NCI-H1694 treated with DMSO at 0.1 percent for 48 hours (cell line): ENCODE data around the gene SKAP2.

Experiments used
- DNase-seq: peaks from one replicate; lab custom pipeline; 2025; lab: John Stamatoyannopoulos, UW

SKAP2 gene

GRCh38 chr7:26864309-26865093 lies at the start of gene SKAP2:
Gene SKAP2, minus strand, starts transcription at chr7:26864590. Its CDS starts 161 bp downstream, at chr7:26864429.
- DNase-seq: peak; percentile 98

- no peak for DNase-seq
These were observed 48.6 kb upstream of the SKAP2 start for GRCh38 chr7:26912933-26913536.

GRCh38 chr7:26912338-26912737 lies 47.9 kb upstream of the SKAP2 start:
- DNase-seq: no peak

GRCh38 chr7:26910221-26910620 lies 45.8 kb upstream of the SKAP2 start:
- DNase-seq: no peak

GRCh38 chr7:26900251-26900650 lies 35.9 kb upstream of the SKAP2 start:
- DNase-seq: peak; percentile 10

- DNase-seq: no peak
These were observed 35.1 kb upstream of the SKAP2 start for GRCh38 chr7:26899519-26899918.

- no peak for DNase-seq
These were observed 34.5 kb upstream of the SKAP2 start for GRCh38 chr7:26898891-26899290.

- no peak for DNase-seq
These were observed 33.5 kb upstream of the SKAP2 start for GRCh38 chr7:26897928-26898327.

- DNase-seq: no peak
These were observed 27.3 kb upstream of the SKAP2 start for GRCh38 chr7:26891400-26892350.

- DNase-seq: no peak
These were observed 16.5 kb upstream of the SKAP2 start for GRCh38 chr7:26880852-26881251.

- no peak for DNase-seq
These were observed 15.3 kb upstream of the SKAP2 start for GRCh38 chr7:26879671-26880070.

- no peak for DNase-seq
These were observed 4.6 kb upstream of the SKAP2 start for GRCh38 chr7:26868841-26869495.

GRCh38 chr7:26865094-26865388 lies 651 bp upstream of the SKAP2 start:
- no peak for DNase-seq

- DNase-seq: peak; percentile 54
These were observed 677 bp downstream of the SKAP2 start for GRCh38 chr7:26863518-26864308.

GRCh38 chr7:26862834-26863233 lies 1.6 kb downstream of the SKAP2 start:
- DNase-seq: no peak

- no peak for DNase-seq
These were observed 3.3 kb downstream of the SKAP2 start for GRCh38 chr7:26861050-26861449.

GRCh38 chr7:26860361-26860760 lies 4.0 kb downstream of the SKAP2 start:
- peak; percentile 8 for DNase-seq

- DNase-seq: no peak
These were observed 4.7 kb downstream of the SKAP2 start for GRCh38 chr7:26859720-26860119.

- DNase-seq: no peak
These were observed 5.7 kb downstream of the SKAP2 start for GRCh38 chr7:26858735-26859134.

GRCh38 chr7:26858241-26858715 lies 6.1 kb downstream of the SKAP2 start:
- DNase-seq: no peak
